ENCODE data around the gene FTO. TPM values are rescaled to one million over a fixed set of nuclear protein-coding genes. Genes with fewer than 3 reads are reported as not detected.
"Not testable (repeated sequence)": the region's sequence is repeated elsewhere in the genome, so short reads cannot be mapped to it uniquely, and the experiment has no call there.

Gene FTO
- total and polyA plus RNA-seq, 2 donors = 57.0 to 112 TPM

DNA sequence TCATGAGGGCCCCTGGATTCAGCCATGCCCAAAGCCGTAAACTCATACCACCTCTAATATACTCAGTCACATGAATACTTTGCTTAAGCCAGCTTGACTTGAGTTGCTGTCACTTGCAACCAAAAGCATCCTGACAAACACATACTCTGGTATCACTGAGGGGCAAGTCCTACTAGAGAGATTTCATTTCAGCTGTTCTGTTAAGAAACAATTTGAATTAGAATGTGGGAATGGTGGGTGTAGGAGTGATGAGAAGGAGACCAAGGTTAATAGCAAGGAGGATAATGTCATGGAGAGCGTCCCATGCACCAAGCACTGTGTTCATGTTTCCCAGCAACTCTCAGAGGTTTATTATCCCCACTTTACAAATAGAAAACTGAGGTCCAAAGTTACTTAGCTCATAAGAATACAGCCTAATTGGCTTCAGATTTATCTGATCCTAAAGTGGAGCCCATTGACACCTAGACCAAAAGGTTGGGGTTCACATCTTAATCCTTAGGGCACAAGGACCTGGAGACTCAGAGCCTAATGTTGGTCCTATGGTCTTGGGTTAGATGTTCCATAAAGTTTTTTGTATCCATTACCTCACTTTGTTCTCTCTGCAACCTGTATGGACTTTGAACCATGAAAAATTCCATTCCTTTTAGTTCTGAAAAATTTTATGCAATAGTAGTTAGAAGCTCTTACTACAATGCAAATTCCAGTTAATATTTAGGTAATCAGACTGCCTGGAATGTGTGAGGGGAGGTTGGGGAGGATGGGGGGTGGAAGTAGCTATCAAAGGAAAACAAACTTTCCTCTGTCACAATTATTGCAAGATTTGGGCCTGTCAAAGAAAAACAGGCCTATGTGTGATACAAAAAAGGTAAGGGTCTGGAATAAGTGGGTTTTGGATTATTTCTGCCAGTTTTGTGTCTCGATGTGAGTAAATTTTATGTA, 476.7 kb downstream of the FTO start:
- H3K4me1 ChIP-seq (ENCODE audit: insufficient read depth) = no peaks in the 10 kb centered on the region
- WGBS = 92% methylated on average over 3 of the region's 3 CpGs

DNA sequence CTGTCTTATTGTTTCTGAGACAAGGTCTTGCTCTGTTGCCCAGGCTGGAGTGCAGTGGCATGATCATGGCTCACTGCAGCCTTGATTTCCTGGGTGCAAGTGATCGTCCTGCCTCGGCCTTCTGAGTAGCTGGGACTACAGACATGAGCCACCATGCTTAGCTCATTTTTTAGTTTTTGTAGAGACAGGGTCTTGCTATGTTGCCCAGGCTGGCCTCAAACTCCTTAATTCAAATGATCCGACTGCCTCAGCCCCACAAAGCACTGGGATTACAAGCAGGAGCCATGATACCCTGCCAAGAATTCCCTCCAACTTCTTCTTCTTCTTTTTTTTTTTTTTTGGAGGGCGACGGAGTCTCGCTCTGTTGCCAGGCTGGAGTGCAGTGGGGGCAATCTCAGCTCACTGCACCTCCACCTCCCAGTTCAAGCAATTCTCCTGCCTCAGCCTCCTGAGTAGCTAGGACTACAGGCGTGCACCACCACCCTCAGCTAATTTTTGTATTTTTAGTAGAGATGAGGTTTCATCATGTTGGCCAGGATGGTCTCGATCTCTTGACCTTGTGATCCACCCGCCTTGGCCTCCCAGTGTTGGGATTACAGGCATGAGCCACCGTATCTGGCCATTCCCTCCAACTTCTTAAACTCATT, 477.9 kb downstream of the FTO start:
- DNase-seq (ENCODE audit: extremely low spot score); H3K4me1 ChIP-seq (ENCODE audit: insufficient read depth); H3K36me3 ChIP-seq (ENCODE audit: insufficient read depth); H3K4me3 ChIP-seq (ENCODE audit: low read depth, low read length); H3K27ac ChIP-seq (ENCODE audit: low read depth): not testable (repeated sequence)
- WGBS = 93% methylated on average over 10 of the region's 10 CpGs

More for the DNA sequence above, 476.7 kb downstream of the FTO start:
- Histone ChIP-seq H3K4me3 (ENCODE audit: low read depth, low read length) (no peak overlapping the region), H3K27ac (ENCODE audit: low read depth) (no peak overlapping the region), H3K36me3 (ENCODE audit: insufficient read depth) (no peaks in the 10 kb centered on the region)
- DNase-seq (ENCODE audit: extremely low spot score) = no peak

DNA sequence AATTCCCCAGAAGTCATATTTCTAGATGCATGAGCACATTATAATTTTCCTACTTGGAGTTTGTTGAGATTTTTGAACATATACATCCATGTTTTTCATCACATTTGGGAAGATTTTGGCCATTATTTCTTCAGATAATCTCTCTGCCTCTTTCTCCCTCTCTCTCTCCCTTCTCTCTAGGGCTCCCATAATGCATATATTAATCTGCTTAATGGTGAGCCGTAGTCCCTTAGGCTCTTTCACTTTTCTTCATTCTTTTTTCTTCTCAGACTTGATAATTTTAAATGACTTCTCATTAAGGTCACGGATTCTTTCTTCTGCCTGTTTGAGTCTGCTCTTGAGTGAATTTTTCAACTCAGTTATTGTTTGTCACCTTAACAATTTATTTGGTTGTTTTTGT, 481.1 kb downstream of the FTO start:
- Histone ChIP-seq H3K36me3 (ENCODE audit: insufficient read depth) (no peaks in the 10 kb centered on the region), H3K4me3 (ENCODE audit: low read depth, low read length) (no peak overlapping the region), H3K27ac (ENCODE audit: low read depth) (no peak overlapping the region), H3K4me1 (ENCODE audit: insufficient read depth) (no peaks in the 10 kb centered on the region)
- DNase-seq (ENCODE audit: extremely low spot score) = no peak
- 93% methylated on average over 2 of the region's 2 CpGs for WGBS

GRCh38 chr16:54191163-54191562, 487.2 kb downstream of the FTO start:
- Histone ChIP-seq H3K4me1 (ENCODE audit: insufficient read depth) (no peaks in the 10 kb centered on the region), H3K36me3 (ENCODE audit: insufficient read depth) (no peaks in the 10 kb centered on the region), H3K4me3 (ENCODE audit: low read depth, low read length) (no peak overlapping the region), H3K27ac (ENCODE audit: low read depth) (no peak overlapping the region)
- WGBS = 70% methylated on average over 2 of the region's 2 CpGs
- no peak for DNase-seq (ENCODE audit: extremely low spot score)

GRCh38 chr16:54191592-54191991, 487.6 kb downstream of the FTO start:
- no peak for DNase-seq (ENCODE audit: extremely low spot score)
- Histone ChIP-seq H3K27ac (ENCODE audit: low read depth) (no peak overlapping the region), H3K4me3 (ENCODE audit: low read depth, low read length) (no peak overlapping the region), H3K36me3 (ENCODE audit: insufficient read depth) (no peaks in the 10 kb centered on the region), H3K4me1 (ENCODE audit: insufficient read depth) (no peaks in the 10 kb centered on the region)
- 76% methylated on average over 3 of the region's 3 CpGs for WGBS

- no peaks in the 10 kb centered on the region for H3K36me3 ChIP-seq (ENCODE audit: insufficient read depth)
- H3K4me1 ChIP-seq (ENCODE audit: insufficient read depth) = no peaks in the 10 kb centered on the region
- H3K27ac ChIP-seq (ENCODE audit: low read depth) = no peak overlapping the region
- H3K4me3 ChIP-seq (ENCODE audit: low read depth, low read length) = no peak overlapping the region
- WGBS = 67% methylated on average over 9 of the region's 9 CpGs
- no peak for DNase-seq (ENCODE audit: extremely low spot score)
Observed at GRCh38 chr16:54193013-54193664, 489.2 kb downstream of the FTO start.

GRCh38 chr16:54193665-54194333, 489.8 kb downstream of the FTO start:
- no peak overlapping the region for H3K27ac ChIP-seq (ENCODE audit: low read depth)
- no peak for DNase-seq (ENCODE audit: extremely low spot score)
- H3K4me3 ChIP-seq (ENCODE audit: low read depth, low read length) = no peak overlapping the region
- 27% methylated on average over 25 of the region's 25 CpGs for WGBS
- no peaks in the 10 kb centered on the region for H3K36me3 ChIP-seq (ENCODE audit: insufficient read depth)
- H3K4me1 ChIP-seq (ENCODE audit: insufficient read depth) = no peaks in the 10 kb centered on the region

DNA sequence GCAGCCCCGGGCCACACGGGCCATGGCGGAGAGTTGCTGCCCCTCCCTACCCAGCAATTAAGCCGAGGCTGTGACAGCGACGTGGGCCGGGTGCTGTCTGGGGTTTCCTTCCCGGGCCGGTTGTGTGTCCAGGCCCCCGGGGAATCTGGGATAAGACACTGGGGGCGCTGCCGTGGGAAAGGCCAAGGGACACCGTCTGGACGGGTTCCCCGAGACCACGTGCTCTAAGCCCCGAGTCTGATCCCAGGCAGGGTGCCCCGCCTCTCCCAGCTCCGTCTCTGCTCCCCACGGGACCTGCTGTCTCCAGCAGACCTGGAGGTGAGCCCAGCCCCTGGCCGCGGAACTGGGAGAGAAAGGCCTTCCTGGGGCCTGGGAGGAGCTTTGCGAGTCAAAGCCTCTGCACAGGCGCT, 490.4 kb downstream of the FTO start:
- no peaks in the 10 kb centered on the region for H3K36me3 ChIP-seq (ENCODE audit: insufficient read depth)
- WGBS = 38% methylated on average over 24 of the region's 24 CpGs
- no peak overlapping the region for H3K4me3 ChIP-seq (ENCODE audit: low read depth, low read length)
- H3K4me1 ChIP-seq (ENCODE audit: insufficient read depth) = no peaks in the 10 kb centered on the region
- no peak for DNase-seq (ENCODE audit: extremely low spot score)
- no peak overlapping the region for H3K27ac ChIP-seq (ENCODE audit: low read depth)

- H3K4me3 ChIP-seq (ENCODE audit: low read depth, low read length) = no peak overlapping the region
- whole genome bisulfite sequencing = 86% methylated on average over 5 of the region's 5 CpGs
- no peak for DNase-seq (ENCODE audit: extremely low spot score)
Observed at GRCh38 chr16:54197758-54198157, 493.8 kb downstream of the FTO start.

GRCh38 chr16:54199487-54200160, 495.7 kb downstream of the FTO start:
- 31% methylated on average over 19 of the region's 19 CpGs for WGBS
- Histone ChIP-seq H3K27ac (ENCODE audit: low read depth) (no peak overlapping the region), H3K36me3 (ENCODE audit: insufficient read depth) (no peaks in the 10 kb centered on the region), H3K4me3 (ENCODE audit: low read depth, low read length) (no peak overlapping the region), H3K4me1 (ENCODE audit: insufficient read depth) (no peaks in the 10 kb centered on the region)
- no peak for DNase-seq (ENCODE audit: extremely low spot score)

More at GRCh38 chr16:54197758-54198157, 493.8 kb downstream of the FTO start:
- Histone ChIP-seq H3K4me1 (ENCODE audit: insufficient read depth) (no peaks in the 10 kb centered on the region), H3K27ac (ENCODE audit: low read depth) (no peak overlapping the region), H3K36me3 (ENCODE audit: insufficient read depth) (no peaks in the 10 kb centered on the region)

DNA sequence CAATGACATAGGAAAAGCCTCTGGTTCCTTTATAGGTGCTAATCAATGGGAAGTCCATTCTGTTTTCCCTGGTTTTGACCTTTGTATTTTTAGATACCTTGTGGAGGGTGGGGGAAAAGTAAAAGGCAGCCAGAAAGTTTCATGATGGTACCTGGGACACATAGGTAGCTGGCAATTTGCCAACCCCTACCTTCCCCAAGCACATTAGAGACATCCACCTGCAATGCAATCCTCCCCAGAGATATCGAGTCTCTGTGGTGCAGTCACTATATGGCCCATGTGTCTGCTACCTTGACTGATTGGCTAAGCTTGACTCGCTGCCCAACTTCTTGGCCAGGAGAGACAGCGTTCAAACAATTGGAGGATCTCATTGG, 496.2 kb downstream of the FTO start:
- 99% methylated on average over 3 of the region's 3 CpGs for WGBS
- Histone ChIP-seq H3K27ac (ENCODE audit: low read depth) (no peak overlapping the region), H3K4me1 (ENCODE audit: insufficient read depth) (no peaks in the 10 kb centered on the region), H3K36me3 (ENCODE audit: insufficient read depth) (no peaks in the 10 kb centered on the region), H3K4me3 (ENCODE audit: low read depth, low read length) (no peak overlapping the region)
- no peak for DNase-seq (ENCODE audit: extremely low spot score)

GRCh38 chr16:54200720-54201119, 496.8 kb downstream of the FTO start:
- WGBS = 97% methylated on average over 1 of the region's 1 CpG
- no peak overlapping the region for H3K4me3 ChIP-seq (ENCODE audit: low read depth, low read length)
- H3K36me3 ChIP-seq (ENCODE audit: insufficient read depth) = no peaks in the 10 kb centered on the region
- no peak for DNase-seq (ENCODE audit: extremely low spot score)
- H3K27ac ChIP-seq (ENCODE audit: low read depth) = no peak overlapping the region
- no peaks in the 10 kb centered on the region for H3K4me1 ChIP-seq (ENCODE audit: insufficient read depth)

GRCh38 chr16:54201200-54201599, 497.2 kb downstream of the FTO start:
- H3K4me3 ChIP-seq (ENCODE audit: low read depth, low read length) = no peak overlapping the region
- no peak overlapping the region for H3K27ac ChIP-seq (ENCODE audit: low read depth)
- no peaks in the 10 kb centered on the region for H3K36me3 ChIP-seq (ENCODE audit: insufficient read depth)
- DNase-seq (ENCODE audit: extremely low spot score) = no peak
- no peaks in the 10 kb centered on the region for H3K4me1 ChIP-seq (ENCODE audit: insufficient read depth)
- 98% methylated on average over 4 of the region's 4 CpGs for WGBS

Data from urinary bladder (tissue), 4 donors.